T-helper 2 cell (primary cell): Measurements from ENCODE around the gene AFTPH.

Source experiments
- DNase-seq, 5 experiments: peaks; one replicate each; pipeline versions ENCODE4 v3.0.0 to v3.0.0-alpha.2; 2012 to 2022
- total RNA-seq, 2 donors: gene quantifications; one replicate each; lab custom pipeline; 2026; lab: John Stamatoyannopoulos, UW

The AFTPH gene
- 47.4 to 94.9 reads per million in 2 donors for total RNA-seq

- DNase-seq: peak; percentile 98 to 100 (median 99)
Observed at GRCh38 chr2:64523666-64524603, at the start of gene AFTPH. Gene AFTPH (plus strand): TSS chr2:64524328. CDS start chr2:64551475, 27,147 bp downstream.

DNA sequence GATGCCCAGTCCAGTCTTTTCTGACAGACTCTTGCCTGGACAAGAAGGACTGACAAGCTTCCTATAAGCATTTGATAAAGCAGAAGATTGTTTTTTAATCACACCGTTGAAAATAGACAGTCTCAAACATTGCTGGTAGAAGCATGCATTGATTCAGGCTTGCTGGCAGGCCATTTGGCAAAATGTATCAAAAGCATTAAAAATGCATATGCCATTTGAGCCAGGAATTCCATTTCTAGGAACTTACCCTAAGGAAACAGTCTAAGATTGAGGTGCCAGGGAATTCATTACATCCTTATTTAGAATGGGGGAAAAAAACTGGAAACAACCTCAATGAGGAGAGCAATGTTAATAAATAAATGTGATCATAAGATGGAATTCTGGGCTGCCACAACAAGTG is 49.5 kb upstream of the AFTPH start:
- no peak for DNase-seq

DNA sequence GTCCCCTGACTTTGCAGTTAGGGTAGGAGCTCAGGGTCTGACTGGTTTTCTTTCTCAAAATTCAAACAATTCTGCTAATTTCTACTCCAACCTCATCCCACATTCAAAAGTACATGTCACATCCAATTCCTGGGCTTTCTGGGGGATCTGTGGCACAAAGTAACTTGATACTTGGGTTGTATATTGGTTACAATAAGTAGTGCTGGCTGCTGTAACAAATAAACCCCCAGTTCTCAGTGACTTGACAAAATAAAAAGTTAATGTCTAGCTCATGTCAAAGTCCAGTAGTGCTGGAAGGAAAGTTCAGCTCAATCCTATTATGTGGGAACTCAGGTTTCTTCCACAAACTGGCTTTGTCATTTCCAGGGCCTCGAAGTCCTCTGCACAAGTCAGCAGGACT is 47.1 kb upstream of the AFTPH start:
- DNase-seq: no peak

DNA sequence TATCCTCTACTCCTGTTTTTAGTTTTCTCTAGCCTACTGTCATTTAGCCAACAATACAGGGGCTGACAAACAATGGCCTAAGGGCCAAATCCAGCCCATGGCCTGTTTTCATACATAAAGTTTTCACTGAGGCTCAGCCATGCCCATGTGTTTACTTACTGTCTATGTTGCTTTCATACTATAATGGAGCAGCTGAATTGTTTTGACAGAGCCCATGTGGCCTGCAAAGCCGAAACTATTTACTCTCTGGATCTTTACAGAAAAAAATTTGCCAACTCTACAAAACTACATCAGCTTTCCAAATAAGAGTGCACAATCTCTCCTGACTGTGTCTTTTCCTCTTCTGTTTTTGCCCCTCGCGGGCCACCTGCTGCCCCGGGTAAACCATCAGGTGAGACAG is 46.1 kb upstream of the AFTPH start:
- no peak for DNase-seq

GRCh38 chr2:64478502-64479230 is 45.5 kb upstream of the AFTPH start:
- peak in 1 of 5 experiments; percentile 30 for DNase-seq

DNA sequence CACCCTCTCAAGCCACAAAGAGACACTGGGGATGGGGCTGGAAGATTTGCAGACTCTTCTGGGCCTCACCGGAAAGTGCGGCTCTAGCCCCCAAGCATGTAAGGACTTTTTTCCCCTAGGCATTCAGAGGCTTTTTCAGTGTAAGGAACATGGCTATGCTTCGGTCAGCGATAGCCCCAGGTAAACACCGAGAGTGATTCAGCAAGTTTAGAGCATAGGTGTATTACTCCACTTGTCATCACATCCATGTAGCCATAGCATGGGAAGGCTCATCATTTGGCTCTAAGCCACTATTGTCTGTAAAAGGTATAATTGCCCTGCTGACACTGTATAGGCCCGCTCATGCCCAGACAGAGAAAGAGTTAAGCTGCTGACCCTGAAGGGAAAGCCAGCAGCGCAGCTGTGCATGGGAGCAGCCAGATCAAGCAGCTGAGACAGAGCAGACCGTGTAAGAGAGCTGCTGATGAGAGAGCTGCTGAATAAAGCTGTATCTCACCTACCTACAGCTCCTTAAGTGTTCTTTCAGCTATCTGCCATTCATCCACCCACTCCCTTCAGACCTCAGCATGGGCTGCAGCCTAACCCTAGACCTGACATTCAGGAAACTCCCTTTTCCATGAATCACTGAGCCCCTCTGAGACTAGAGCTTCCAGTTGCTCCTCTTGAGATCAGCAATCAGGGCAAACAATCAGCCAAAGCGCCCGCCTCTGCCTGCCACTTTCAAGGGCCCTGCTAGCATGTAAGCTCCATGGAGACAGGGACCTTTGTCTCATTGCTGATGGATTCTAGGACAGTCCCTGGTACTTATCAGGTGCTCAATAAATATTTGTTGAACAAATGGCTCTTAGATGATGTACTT is 44.6 kb upstream of the AFTPH start:
- DNase-seq: no peak

GRCh38 chr2:64481665-64482064 is 42.5 kb upstream of the AFTPH start:
- no peak for DNase-seq

DNA sequence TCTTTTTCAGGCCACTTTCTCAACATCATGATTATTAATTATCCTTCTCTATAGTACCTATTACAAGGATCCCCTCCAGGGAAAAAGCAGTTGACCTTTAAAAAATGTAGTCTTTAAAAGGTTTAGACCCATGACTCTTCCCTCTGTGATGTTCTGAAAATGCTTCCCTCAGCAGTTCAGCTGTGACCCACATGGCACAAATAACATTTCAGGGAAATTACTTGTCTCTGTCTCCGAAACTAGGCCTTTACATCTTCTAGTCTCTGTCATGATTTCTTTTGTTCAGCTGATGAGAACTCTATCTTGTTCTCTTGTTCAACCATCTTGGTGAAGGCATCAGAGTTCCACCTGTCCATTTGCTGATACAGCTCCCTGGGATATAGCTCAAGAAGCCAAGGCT is 41.9 kb upstream of the AFTPH start:
- DNase-seq: no peak

- DNase-seq: no peak
Observed at GRCh38 chr2:64482765-64483504, 41.2 kb upstream of the AFTPH start.

- DNase-seq: no peak
Observed at GRCh38 chr2:64485331-64485730, 38.8 kb upstream of the AFTPH start.

DNA sequence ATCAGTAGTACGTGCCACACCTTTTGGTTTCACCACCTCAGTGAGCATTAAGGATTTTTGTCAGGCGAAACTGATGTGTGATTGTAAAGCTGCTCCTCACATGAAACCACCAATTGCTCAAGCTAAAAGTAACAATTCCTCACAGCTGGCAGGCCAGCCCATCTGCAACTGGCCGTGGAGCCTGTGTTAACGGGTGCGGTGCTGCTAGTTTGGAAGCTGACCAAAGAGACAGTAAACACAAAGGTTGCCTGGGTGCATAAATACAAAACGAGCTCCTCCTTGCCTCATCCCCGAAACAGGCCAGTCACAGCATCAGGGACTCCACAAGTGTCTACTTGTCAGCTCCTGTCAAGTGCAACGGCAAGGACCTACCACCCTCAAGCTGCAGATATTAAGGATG is 38.2 kb upstream of the AFTPH start:
- no peak for DNase-seq

- no peak for DNase-seq
Observed at GRCh38 chr2:64487256-64488049, 36.7 kb upstream of the AFTPH start.

GRCh38 chr2:64488050-64488974 is 35.8 kb upstream of the AFTPH start:
- DNase-seq: peak; percentile 35 to 71 (median 63)

- peak in 1 of 5 experiments; percentile 39 for DNase-seq
Observed at GRCh38 chr2:64489081-64489751, 34.9 kb upstream of the AFTPH start.

- no peak for DNase-seq
Observed at GRCh38 chr2:64491426-64491825, 32.7 kb upstream of the AFTPH start.

GRCh38 chr2:64492272-64492671 is 31.9 kb upstream of the AFTPH start:
- DNase-seq: no peak

DNA sequence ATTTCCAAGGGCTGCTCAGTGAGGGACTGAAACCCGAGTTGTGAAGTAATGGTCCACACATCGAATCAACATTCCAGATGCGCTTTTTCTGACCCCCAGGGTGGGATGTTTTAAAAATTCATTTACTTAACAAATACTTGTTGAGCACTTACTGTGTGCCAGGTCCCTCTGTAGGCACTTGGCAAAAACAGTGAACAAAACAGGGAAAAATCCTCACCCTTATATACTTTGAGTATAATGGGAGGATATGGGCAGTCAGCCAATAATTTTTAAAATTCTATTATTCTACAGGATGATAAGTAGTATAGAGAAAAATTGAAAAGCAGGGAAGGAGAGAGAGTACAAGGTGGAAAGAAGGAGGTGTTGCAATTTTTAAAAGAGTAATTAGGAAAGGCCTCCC is 31.3 kb upstream of the AFTPH start:
- DNase-seq: no peak

DNA sequence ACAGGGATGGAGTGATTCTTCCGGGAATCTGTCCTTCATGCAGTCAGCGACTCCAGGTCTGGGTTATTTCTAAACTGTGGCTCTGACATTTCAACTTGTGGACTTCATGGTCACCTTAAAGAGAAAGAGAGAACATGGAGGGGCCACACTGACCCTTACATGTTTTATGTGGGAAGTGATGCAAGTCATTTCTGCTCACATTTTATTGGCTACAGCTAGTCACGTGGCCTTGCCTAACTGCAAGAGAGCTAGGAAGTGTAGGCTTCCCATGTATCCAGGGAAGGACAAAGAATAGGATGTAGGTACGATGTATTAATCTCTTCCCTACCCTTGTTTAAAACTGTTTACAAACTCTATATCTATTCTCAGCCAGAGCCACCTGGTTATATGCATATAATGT is 30.3 kb upstream of the AFTPH start:
- DNase-seq: no peak

- no peak for DNase-seq
Observed at GRCh38 chr2:64498438-64498837, 25.7 kb upstream of the AFTPH start.
